CD4-positive, alpha-beta T cell treated with Interleukin-15 for 1 hour (primary cell): ENCODE measurements around the gene OSBP2.

ENCODE experiments used
- DNase-seq: peaks from one replicate; pipeline ENCODE4 v3.0.0-alpha.2; 2020

OSBP2 gene

DNA sequence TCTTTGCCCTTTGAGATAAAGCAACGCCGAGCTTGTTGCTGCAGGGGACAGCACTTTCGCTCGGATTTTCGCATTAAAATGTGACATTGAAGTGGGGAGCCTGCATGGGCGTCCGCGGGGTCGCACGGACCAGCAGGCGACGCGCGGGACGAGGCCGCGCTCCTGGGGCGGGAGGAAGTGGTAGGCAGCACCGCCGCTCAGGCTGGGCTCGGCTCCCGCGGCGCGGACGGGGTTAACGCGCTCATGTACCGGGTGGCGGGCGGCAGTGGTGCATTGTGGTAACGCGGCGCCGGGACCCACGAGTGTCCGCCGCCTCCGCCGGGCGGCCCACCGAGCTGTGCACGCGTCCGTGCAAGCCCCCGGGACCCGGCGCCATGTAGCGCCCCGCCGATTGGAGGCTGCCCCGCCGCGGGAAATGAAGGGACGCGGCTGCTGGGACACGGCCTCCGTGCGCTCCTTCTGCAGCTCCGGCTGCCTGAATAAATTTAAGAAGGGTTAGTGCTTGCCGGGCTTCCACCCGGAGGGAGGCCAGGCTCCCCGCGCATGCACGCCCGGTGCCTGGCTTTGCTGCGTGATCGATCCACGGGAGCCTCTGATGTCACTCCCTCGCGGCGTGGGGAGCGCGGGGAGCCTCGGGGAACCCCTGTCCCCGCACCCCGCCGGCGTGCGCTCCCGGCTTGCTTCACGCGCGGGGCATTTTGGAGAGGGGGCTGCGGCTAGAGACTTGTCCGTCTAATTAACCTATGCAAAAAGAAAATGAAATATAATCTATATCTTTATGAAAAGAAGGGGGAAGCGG, 127.7 kb downstream of the OSBP2 start:
- DNase-seq = no peak

DNA sequence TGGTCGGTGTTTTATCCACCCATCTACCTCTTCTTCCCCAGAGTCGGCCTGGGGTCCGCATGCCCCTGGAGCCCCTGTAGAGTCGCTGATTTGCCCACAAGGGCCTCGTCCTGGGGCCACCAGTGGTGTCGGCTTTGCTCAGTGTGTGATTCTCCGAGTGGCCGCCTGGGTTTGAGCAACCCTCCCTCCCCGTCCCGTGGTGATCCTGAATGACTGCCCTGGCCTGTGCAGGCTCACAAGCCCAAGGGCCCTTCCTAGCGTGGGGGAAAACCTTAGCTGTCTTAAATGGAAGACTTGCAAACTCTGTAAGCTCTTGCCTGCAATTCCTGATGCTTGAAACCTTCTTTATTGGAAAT, 128.3 kb downstream of the OSBP2 start:
- no peak for DNase-seq

DNA sequence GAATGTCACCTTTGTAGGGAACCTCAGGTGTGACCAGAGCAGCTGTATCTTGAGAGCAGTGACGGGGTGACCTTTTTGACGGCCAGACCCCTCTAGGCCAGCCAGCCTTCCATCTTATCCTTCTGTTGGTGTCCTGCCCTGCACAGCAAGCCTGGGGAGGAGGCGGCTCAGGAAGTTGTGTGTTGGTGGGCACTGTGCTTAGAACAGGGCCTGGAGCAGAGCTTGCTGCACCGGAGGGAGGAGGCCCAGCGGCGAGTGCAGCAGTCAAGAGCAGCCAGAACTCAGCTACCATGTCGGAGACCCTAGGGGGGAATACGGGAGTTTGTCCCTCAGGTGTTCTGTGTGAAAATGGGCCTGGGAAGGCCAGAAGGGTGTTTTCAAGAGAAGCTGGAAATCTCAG, 129.4 kb downstream of the OSBP2 start:
- DNase-seq = no peak

DNA sequence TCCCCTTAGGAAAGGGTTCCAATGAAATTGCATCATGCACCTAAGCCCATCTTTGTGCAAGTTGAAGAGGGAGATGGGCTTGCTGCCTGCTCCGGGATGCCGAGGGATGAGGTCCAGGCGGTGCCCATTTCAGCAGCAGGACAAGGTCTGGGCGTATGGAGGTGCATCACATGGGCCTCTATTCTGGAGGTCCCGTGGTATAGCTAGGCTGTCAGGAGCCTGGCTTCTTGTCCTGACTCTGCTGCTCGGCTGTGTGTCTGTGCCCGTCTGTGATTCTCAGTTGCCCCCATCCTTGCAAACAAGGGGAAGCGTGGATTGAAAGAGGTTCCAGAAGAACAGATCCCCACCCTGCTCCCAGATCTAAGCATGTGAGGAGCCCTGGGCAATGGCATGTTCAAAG, 130.0 kb downstream of the OSBP2 start:
- DNase-seq = no peak

DNA sequence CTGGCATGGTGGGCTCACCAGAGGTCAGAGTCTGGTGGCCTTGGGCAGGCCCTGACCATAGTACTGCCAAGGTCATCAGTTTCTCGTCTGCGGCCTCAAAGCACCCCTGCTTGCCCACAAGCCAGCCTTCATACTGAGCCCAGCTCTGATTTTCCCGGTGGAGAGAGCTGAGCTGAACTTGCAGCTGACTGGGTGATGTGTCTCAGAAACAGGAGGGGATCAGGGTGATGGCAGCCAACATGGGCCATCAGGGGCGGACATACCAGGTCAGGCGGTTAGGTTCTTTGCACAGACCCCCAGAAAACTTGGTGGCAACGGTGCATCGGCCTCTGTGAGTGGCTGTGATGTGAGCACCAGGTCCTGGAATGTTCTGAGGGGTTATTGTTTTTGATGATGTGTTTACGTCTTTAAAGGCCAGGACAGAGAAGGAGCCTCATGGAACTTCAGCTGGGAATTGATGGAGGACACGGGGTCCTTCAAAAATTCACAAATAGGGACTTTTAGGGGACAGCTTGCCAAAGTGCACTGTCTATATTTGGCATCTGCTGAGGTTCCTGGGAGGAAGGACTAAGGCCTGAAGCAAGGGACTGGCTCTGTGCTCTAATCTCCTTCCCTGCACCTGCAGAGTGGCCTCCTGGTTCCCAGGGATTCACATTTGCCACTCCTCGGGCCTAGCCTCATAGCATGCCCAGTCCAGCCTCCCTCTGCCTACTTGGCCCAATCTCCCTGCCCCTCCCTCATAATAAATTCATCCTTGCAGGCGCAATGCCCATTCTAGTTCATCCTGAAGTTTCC, 131.2 kb downstream of the OSBP2 start:
- no peak for DNase-seq

DNA sequence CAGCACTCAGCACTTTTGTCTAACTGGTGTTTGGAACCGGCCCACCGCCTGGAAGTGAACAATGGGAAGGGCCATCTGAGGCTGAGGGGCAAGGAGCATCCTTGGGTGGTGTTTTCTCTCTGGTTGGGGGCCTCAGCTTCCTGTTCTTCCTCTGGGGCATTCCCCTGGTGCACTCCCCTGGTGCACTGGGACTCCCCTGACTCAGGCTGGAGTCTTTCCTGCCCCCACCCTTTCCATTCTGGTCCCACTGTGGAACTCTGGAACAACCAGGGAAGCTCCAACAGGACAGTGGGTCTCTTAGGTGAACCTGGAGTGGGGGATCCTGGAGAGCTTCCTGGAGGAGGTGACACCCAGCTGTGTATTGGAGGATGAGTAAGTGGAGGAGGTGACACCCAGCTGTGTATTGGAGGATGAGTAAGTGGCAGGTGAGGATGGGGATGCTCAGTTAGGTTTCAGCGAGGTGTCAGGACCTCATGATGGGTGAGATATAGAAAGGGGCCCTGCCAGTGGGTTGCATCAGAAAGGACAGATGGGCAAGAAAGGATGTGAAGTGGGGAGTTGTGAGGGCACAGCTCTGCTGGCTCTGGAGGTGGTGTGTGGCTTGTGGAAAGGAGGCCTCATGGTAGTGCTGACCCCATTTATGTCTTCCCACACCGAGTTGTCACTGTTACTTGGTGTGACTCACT, 132.1 kb downstream of the OSBP2 start:
- DNase-seq = no peak

DNA sequence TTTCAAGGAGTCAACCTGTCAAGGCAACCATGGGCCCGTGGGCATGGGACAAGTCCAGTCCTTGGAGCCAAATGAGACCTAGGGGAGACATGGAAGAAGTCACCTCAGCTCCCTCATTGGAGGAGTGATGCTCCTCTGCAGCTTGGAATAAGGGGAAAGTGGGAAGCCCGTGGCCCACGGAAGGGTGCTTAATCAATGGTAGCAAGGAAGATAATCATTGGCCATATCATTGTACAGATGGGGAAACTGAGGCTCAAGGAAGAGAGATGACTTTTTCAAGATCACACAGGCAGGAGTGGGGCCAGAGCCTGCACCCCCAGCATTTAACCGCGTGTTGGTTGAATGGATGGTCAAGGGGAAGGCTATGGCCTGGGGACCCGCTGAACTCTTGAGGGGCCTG, 133.0 kb downstream of the OSBP2 start:
- DNase-seq = no peak

DNA sequence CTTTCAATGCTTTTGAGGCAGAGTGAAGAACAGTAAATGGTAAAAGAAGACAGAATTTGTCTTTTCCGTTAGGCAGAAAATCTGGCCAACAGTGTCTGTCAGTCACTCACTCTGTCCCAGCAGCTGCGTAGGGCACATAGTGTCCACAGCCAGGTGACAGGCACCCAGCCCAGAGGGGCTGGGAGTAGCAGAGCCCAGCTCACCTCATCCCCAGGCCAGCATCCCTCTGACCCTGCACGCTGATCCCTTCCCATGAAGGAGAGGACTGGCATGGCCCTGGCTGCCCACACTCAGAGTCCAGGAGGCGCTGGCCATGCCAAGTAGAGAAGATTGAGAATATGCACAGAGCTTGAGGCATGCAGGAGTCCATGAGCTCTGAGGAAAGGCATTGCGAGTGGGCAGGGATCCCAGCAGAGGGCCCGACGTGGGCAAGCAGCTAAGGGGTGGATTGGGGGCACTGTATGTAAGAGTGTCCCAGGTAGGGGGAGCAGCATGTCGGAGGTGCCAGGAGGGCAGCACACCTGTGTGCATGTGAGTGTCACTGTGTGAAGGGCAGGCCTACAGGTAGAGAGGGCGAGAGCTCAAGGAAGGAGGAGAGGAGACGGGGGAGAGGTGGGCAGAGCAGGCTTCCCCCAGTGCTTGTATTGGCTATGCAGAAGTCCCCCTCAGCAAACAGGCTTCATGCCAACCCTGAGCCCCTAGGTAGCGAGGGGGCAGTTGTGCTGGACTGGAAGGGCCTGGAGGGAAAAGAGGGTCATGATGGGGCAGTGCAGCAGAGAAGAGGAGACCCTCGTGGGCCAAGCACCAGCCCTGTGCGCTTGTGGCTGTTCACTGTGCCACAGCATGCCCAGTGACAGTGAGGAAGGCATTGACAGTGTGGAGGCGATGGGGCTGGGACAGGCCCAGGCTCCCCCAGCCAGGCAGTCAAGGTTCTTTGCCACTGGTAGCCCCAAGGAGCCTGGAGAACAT, 133.8 kb downstream of the OSBP2 start:
- DNase-seq = no peak

DNA sequence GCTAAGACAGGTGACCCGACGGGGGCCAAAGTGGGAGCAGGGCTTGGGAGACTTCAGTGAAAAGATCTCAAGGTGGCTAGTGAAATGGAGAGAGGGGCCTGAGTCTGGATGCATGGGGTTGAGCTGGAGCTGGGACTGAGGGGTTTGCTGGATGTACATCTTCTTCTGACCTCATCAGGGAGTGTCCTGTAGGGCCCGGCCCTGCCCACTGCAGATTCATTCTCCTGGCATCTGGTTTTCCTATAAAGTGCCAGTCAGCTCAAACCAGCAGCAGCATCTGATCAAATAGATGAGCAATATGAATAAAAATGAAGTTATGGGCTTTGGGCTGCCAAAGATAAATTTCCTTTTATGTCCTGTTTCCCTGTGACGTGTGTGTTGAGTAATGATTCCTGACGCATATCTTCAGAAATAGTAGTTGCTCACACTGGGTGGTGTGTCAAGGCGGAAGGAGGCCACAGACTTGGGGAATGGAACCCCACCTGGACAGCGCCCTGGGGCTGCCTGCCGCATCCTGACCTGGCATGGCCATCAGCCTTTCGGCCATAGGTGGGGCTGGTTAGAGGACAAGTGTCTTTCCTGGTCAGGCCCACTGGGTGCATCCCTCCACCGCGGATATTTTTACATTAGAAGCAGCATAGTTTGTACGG, 135.4 kb downstream of the OSBP2 start:
- no peak for DNase-seq

DNA sequence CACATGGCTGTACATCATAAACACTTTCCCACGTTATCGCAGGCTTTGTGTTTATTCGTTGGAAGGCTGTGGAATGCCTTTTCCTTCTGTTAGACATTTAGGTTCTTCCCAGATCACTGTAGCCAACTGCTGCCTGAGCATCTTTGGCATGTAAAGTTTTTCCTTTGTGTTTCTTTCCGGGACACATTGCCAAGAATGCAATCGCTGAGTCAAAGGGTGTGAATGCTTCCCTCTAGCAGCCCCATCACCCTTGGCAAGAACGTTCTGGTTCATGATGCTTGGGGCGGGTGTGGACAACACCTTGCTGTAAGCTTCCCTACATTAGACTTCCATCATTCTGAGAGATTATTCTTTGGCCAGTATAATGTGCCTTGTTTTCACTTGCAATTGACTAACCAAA, 136.2 kb downstream of the OSBP2 start:
- DNase-seq = no peak

DNA sequence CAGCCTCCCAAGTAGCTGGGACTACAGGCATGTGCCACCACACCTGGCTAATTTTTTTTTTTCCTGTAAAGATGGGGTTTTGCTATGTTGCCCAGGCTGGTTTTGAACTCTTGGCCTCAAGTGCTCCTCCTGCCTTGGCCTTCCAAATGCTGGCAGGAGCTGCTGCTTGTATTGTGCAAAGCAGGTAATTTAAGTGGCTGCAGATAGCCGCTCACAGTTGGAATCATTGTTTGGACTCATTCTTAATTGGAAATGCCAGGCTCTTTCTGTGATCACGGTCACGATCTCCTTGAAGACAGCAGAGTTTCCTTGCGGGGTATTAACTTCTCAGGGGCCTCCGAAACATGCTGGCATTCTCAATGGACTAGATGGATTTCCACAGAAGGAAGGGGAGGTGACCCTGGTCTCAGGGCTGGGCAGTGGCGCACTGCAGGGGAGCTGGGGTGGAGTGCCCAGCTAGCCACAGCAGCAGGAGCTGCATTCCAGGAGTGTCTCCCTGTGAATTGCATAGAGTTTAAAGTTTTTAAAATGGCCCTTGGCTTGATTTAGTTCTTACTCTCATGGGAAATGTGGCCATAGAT, 137.8 kb downstream of the OSBP2 start:
- no peak for DNase-seq

DNA sequence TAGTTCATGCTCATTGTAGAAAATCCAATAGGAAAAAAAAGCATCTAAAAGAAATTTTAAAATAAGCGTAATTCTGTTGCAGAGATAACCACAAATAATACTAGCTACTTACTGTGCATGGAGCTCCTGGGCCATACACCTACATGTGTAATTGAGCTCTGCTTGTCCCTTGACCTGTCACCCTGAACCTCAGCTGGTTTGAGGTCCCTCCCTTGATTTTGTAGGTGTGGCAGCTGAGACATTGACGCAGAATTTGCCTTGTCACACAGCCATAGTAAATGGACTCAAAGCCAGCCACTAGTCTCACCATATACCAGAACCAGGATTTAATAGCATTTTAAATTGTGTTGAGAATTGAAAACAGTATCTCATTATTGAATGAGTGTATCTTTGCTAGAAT, 138.6 kb downstream of the OSBP2 start:
- no peak for DNase-seq

DNA sequence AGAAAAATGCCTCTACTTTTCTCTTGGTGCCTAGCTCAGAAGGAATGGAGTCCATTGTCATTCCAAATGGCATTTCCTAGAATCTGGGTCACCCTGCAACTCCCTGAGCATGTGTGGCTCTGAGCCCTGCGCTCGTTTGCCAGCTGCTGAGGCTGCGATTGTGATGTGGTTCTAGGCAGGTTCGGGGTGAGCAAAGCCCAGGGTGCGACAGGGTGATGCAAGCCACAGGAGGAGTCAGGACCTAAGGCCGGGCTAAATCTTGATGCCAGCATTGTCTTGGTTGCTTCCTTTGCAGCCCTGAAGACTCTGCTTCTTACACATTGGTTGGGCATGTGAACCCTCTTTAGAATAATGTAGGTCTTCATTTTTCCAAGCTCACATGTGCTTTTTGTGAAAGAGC, 142.9 kb downstream of the OSBP2 start:
- DNase-seq = no peak

DNA sequence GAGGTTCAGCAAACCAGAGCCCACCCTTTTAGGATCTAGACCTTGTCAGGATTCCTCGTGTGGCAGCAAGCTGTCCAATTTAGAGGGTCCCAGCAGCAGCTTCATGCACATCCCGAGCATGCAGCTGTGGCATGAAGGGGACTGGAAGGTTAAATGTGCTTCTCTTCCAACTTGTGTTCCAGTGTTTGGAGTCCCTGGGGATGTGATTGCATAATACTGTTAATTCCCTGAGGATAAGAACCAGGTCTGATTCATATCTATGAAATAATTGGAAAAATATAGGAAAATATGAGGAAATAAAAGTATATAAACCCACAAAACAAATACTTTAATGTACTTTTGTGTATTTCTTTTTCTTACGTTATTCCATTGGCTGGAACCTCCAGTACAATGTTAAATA, 143.4 kb downstream of the OSBP2 start:
- DNase-seq = no peak

DNA sequence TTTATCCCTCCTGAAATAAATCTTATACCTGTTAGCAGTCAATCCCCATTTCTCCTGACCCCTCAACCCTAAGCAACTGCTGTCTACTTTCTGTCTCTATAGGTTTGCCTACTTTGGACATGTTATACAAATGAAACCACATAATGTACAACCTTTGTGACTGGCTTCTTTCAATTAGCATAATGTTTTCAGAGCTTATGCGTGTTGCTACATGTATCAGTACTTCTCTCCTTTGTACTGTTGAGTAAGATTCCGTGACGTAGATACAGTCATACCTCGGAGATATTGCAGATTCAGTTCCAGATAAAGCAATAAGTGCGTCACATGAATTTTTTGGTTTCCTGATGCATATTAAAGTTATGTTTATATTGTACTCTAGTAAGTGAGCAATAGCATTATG, 146.6 kb downstream of the OSBP2 start:
- DNase-seq = no peak

DNA sequence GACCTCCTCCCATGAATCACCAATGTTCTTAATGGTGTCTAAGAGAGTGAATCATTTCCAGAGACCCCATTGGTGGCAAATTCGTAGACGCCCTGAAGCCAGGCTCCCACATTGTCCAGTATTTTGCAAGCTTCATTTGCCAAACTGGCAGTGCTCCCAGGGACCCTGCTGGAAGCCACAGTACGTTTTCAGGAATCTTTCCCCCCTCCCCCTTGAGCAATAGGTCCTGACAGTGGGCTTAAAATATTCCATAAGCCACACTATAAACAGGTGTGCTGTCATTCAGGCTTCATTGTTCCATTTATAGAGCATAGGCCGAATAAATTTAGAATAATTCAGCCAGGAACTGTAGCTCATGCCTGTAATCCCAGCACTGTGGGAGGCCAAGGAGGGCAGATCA, 148.6 kb downstream of the OSBP2 start:
- no peak for DNase-seq

DNA sequence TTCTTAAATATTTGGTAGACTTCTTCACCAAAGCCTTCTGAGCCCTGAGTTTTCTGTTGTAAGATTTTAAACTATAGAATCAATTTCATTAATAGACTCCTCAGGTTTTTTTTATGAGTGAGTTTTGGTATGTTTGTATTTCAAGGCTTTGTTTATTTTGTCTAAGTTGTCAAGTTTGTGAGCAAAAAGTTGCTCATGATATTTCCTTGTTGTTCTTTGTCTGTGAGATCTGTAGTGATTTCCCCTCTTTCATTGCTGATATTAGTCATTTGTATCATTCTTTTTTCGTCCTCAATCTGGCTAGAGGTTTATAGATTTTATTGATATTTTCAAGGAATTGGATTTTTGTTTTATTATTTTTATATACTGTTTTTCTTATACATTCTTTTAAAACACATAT, 152.9 kb downstream of the OSBP2 start:
- DNase-seq = no peak

DNA sequence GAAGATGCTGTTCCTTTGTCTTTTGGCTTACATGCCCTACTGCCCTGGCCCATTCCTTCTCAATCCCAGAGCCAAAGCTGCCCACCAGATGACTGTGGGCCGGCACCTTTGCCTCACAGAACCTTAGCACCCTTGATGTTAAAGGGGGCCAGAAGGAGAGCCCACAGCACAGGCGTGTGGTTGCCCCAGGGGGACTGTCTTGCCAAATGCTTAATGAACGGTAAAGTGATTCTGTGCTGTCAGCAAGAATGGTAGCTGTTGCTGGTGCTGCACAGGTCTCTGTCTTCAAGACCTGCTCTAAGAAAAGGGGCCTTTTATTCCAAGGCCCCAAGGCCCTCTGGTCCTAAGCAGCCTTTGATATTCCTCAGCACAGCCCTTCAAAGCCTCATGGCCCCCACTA, 160.6 kb downstream of the OSBP2 start:
- no peak for DNase-seq

DNA sequence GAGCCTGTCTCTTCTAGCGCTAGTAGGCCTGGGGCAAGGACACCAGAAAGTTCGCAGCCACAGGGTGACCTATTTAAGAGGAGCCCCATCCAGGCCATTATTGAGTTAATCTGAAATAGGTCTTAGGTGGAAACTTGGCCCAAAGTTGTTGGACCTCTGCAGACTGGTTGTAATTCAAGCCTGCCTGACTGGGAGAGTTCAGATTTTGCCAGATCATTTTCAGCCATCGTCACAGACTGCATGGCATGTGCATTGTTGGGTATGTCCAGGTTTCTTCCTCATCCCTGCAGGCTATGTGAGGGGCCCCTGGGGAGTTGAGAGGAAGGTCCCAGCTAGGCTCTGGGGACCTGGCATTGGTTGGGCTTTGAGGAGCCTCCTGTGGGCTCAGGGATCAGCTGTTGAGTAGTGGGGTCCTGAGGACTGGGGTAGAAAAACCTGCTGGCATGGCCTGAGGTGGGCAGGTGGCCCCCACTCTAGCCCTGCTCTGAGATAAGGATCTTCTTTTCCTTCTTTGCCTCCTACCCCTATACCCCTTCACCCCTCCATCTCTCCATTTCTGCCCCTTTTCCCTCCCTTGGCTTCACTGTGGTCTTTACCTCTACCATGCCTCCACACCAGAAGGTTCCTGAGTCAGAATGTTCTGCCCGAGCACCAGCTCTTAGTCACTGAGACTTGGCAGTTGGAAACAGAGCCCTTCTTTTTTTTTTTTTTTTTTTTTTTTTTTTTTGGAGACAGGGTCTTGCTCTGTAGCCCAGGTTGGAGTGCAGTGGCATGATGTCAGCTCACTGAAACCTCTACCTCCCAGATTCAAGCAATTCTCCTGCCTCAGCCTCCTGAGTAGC, 161.2 kb downstream of the OSBP2 start:
- DNase-seq = no peak

DNA sequence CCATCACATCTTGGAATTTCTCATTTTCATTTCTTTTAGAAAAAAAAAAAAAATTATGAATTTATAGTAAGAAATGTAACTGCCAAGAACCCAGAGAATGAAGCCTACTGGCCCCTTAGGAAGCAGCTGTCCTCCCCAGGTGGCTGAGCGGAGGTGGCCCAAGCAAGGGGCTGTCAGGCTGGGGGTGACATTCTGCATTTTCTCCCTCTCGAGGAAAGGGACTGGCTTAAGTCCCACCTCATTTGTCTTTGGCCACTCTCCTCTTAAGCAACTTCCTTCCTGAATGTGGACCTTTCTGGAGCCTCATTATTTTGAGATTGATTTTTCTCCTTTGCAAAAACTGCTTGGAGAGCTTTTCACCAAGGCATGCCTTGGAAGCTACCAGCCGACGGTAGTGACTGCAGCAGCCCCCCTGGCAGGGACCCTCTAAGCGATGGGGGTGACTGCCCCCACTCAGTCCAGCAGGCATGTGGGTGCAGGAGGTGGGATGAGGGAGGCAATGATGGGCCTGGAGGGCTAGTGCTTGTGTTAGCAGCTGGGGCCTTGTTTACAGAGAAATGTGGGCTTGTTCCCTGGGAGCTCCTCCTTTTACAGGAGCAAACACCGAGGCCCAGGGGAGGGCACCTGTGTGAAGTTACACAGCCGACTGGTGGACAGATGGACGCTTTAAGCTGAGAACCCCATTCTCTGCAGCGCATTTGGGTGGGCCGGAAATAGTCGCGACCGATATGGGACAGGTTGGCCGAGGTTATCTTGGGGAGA, 162.2 kb downstream of the OSBP2 start:
- DNase-seq = no peak
